ENCODE data around the gene PLEKHA7. TPM values are rescaled to one million over a fixed set of nuclear protein-coding genes. Genes with fewer than 3 reads are reported as not detected.

The PLEKHA7 gene
- total RNA-seq, 1 experiment from 2014 or later = 7.2 TPM

GRCh38 chr11:16856022-16856471 is 158.2 kb downstream of the PLEKHA7 start:
- no peak overlapping the region for H3K4me3 ChIP-seq (replicated peaks in 1 of 2; ENCODE audit: low read depth in 1 of 2, low read length in 2 of 2)
- BruUV-seq (replicated peaks) = no TSS peak
- no peak overlapping the region for H3K27ac ChIP-seq (ENCODE audit: low read depth, low read length)
- H3K9me2 ChIP-seq (ENCODE audit: insufficient read depth) = no peaks in the 10 kb centered on the region
- DNase-seq (ENCODE audit: low read depth, low spot score) (no peak), ATAC-seq (no peak)
- 0 out of 2 replicates have a peak, but pooled peaks cover 6% of the 10 kb centered on the region for H3K27me3 ChIP-seq (ENCODE audit: insufficient read depth, low read length)
- H3K4me2 ChIP-seq (ENCODE audit: low read length) = no peak overlapping the region
- TF ChIP-seq EZH2phosphoT487 (IDR thresholded peaks at IDR 0.05; ENCODE audit: borderline replicate concordance) = no peak
- no peak for TF ChIP-seq YY1 (IDR thresholded peaks at IDR 0.05; ENCODE audit: extremely low read depth, insufficient replicate concordance, low read depth, low read length)
- TF ChIP-seq JUND (IDR thresholded peaks at IDR 0.05) = no peak
- H3K9ac ChIP-seq (ENCODE audit: low read length) = no peak overlapping the region
- H3K36me3 ChIP-seq (ENCODE audit: control insufficient read depth in 1 of 2, insufficient read depth in 2 of 2, low read length in 2 of 2) = no peaks in the 10 kb centered on the region
- no peaks in the 10 kb centered on the region for H3K9me3 ChIP-seq (ENCODE audit: control insufficient read depth in 1 of 2, insufficient read depth in 1 of 2, low read depth in 1 of 2, low read length in 2 of 2)
- no peaks in the 10 kb centered on the region for H3K4me1 ChIP-seq (ENCODE audit: control insufficient read depth in 1 of 2, insufficient read depth in 2 of 2, low read length in 2 of 2)
- ChIA-PET POLR2A (no interaction called here), CTCF (no interaction called here), RAD21 (ENCODE audit: low non-redundant PET in 1 of 2, low total read pairs in 2 of 2, uncharacterized antibody in 2 of 2, unreplicated experiment in 2 of 2) (no interaction called here)
- intact Hi-C loops (cut with micrococcal nuclease) = no loop called here
- H3K79me2 ChIP-seq (ENCODE audit: insufficient read depth, low read length) = no peaks in the 10 kb centered on the region
- no peak overlapping the region for H2AFZ ChIP-seq (ENCODE audit: low read depth, low read length, poor library complexity, severe bottlenecking)
- no peaks in the 10 kb centered on the region for H4K20me1 ChIP-seq (ENCODE audit: insufficient read depth)

- H3K9me2 ChIP-seq (ENCODE audit: insufficient read depth) = no peaks in the 10 kb centered on the region
- ATAC-seq (no peak), DNase-seq (ENCODE audit: low read depth, low spot score) (no peak)
- ChIA-PET CTCF (no interaction called here), POLR2A (no interaction called here), RAD21 (ENCODE audit: low non-redundant PET in 1 of 2, low total read pairs in 2 of 2, uncharacterized antibody in 2 of 2, unreplicated experiment in 2 of 2) (no interaction called here)
- H3K4me2 ChIP-seq (ENCODE audit: low read length) = no peak overlapping the region
- H3K79me2 ChIP-seq (ENCODE audit: insufficient read depth, low read length) = no peaks in the 10 kb centered on the region
- no peaks in the 10 kb centered on the region for H3K4me1 ChIP-seq (ENCODE audit: control insufficient read depth in 1 of 2, insufficient read depth in 2 of 2, low read length in 2 of 2)
- intact Hi-C loops (cut with micrococcal nuclease) = no loop called here
- no peaks in the 10 kb centered on the region for H3K36me3 ChIP-seq (ENCODE audit: control insufficient read depth in 1 of 2, insufficient read depth in 2 of 2, low read length in 2 of 2)
- no peak overlapping the region for H3K9ac ChIP-seq (ENCODE audit: low read length)
- no peak overlapping the region for H3K4me3 ChIP-seq (replicated peaks in 1 of 2; ENCODE audit: low read depth in 1 of 2, low read length in 2 of 2)
- H4K20me1 ChIP-seq (ENCODE audit: insufficient read depth) = no peaks in the 10 kb centered on the region
- BruUV-seq (replicated peaks) = no TSS peak
- H3K27me3 ChIP-seq (ENCODE audit: insufficient read depth, low read length) = 0 out of 2 replicates have a peak, but pooled peaks cover 4% of the 10 kb centered on the region
- H3K9me3 ChIP-seq (ENCODE audit: control insufficient read depth in 1 of 2, insufficient read depth in 1 of 2, low read depth in 1 of 2, low read length in 2 of 2) = no peaks in the 10 kb centered on the region
- H3K27ac ChIP-seq (ENCODE audit: low read depth, low read length) = no peak overlapping the region
- H2AFZ ChIP-seq (ENCODE audit: low read depth, low read length, poor library complexity, severe bottlenecking) = no peak overlapping the region
- no peak for TF ChIP-seq JUND (IDR thresholded peaks at IDR 0.05)
- TF ChIP-seq ZFX (IDR thresholded peaks at IDR 0.05) = no peak
- TF ChIP-seq POLR2A (IDR thresholded peaks at IDR 0.05; ENCODE audit: borderline replicate concordance, extremely low read depth, insufficient read depth, insufficient read length) = no peak
- TF ChIP-seq ZBTB33 (IDR thresholded peaks at IDR 0.05; ENCODE audit: extremely low read depth, insufficient replicate concordance, low read length) = no peak
- no peak for TF ChIP-seq EGR1 (IDR thresholded peaks at IDR 0.05; ENCODE audit: low read depth)
- no peak for TF ChIP-seq ELF1 (IDR thresholded peaks at IDR 0.05; ENCODE audit: borderline replicate concordance, low read depth)
- TF ChIP-seq EZH2 (IDR thresholded peaks at IDR 0.05) = no peak
- no peak for TF ChIP-seq TCF7L2 (IDR thresholded peaks at IDR 0.05; ENCODE audit: borderline replicate concordance, extremely low read depth, insufficient read depth, insufficient read length)
- no peak for TF ChIP-seq ATF3 (IDR thresholded peaks at IDR 0.05)
- TF ChIP-seq MAX (IDR thresholded peaks at IDR 0.05) = no peak
- TF ChIP-seq REST (IDR thresholded peaks at IDR 0.05; ENCODE audit: low read depth) = no peak
- no peak for TF ChIP-seq YY1 (IDR thresholded peaks at IDR 0.05; ENCODE audit: extremely low read depth, insufficient replicate concordance, low read depth, low read length)
- no peak for TF ChIP-seq FOSL1 (IDR thresholded peaks at IDR 0.05; ENCODE audit: low read depth)
- no peak for TF ChIP-seq SP1 (IDR thresholded peaks at IDR 0.05; ENCODE audit: low read depth)
- no peak for TF ChIP-seq POLR2AphosphoS5 (IDR thresholded peaks at IDR 0.05; ENCODE audit: low read depth, low read length)
Measured at GRCh38 chr11:16854979-16855378, 159.2 kb downstream of the PLEKHA7 start.
